Heart left ventricle (tissue), 16 donors: ENCODE data around the gene GRAMD4. TPM values are rescaled to one million over a fixed set of nuclear protein-coding genes. Genes with fewer than 3 reads are reported as not detected.
"Not testable (repeated sequence)": the region's sequence is repeated elsewhere in the genome, so short reads cannot be mapped to it uniquely, and the experiment has no call there.

Experiments used
- ATAC-seq, 4 donors: fragments of 200-7000 bp; cut with Tn5 transposase; one replicate each; pipeline ENCODE4 v1.9.1; 2020 to 2022; ENCODE audit warnings: moderate library complexity in 4 of 4, mild to moderate bottlenecking in 3 of 4, moderate number of reproducible peaks in 1 of 4
- DNase-seq, 5 donors: peaks; one replicate each; pipeline ENCODE4 v3.0.0-alpha.2; 2020
- H3K27ac ChIP-seq, 12 donors: fragments of 200-600 bp; sonication (generic) in 4 of 12; one replicate each; pipeline versions ENCODE4 v1.5.0 to v1.8.0; 2016 to 2022; ENCODE audit warnings: mild to moderate bottlenecking in 2 of 12
- H3K27me3 ChIP-seq, 9 donors: fragments of 200-600 bp; sonication (generic) in 2 of 9; one replicate each; pipeline versions ENCODE4 v1.5.1 to v1.8.0; 2016 to 2022; ENCODE audit warnings: mild to moderate bottlenecking in 3 of 9
- H3K36me3 ChIP-seq, 9 donors: fragments of 200-600 bp; sonication (generic) in 2 of 9; one replicate each; pipeline versions ENCODE4 v1.5.0 to v1.8.0; 2018 to 2022; ENCODE audit warnings: mild to moderate bottlenecking in 2 of 9
- H3K4me1 ChIP-seq, 12 donors: fragments of 200-600 bp; sonication (generic) in 4 of 12; one replicate each; pipeline versions ENCODE4 v1.5.0 to v1.8.0; 2016 to 2022; ENCODE audit warnings: mild to moderate bottlenecking in 3 of 12
- H3K4me3 ChIP-seq, 12 donors: fragments of 200-600 bp; sonication (generic) in 4 of 12; one replicate each; pipeline versions ENCODE4 v1.5.0 to v1.8.0; 2017 to 2022; ENCODE audit warnings: mild to moderate bottlenecking in 9 of 12, moderate library complexity in 4 of 12
- H3K9me3 ChIP-seq, 12 donors: fragments of 200-600 bp; sonication (generic) in 4 of 12; one replicate each; pipeline versions ENCODE4 v1.5.0 to v1.8.0; 2016 to 2022; ENCODE audit warnings: mild to moderate bottlenecking in 1 of 12
- POLR2A ChIP-seq, 2 donors: fragments of 450-650 bp; IDR thresholded peaks; one replicate each; pipeline ENCODE4 v1.6.1; 2017; ENCODE audit warnings: antibody characterized with exemption in 2 of 2, mild to moderate bottlenecking in 2 of 2, moderate library complexity in 2 of 2
- WGBS, 4 donors: extraction: QIAGEN DNeasy Blood & Tissue Kit in 2 of 4; methylation state at CpG; one replicate each; pipeline versions ENCODE4 v1.1.5 to v1.1.7; 2013 to 2018; 5-methylcytosine and 5-hydroxymethylcytosine counted together
- intact Hi-C, 10 donors: fragments of 100-400 bp; cut with DNase I; formaldehyde crosslinking; loops; one replicate each; pipeline versions ENCODE4 v1.11.1 to v1.14.2; 2022
- polyA plus RNA-seq, 2 donors: library from polyadenylated mRNA; stranded (reverse); fragments of 200-250 nt; gene quantifications; one replicate each; pipeline ENCODE4 v1.2.3, GENCODE V29; 2013
- total RNA-seq, 9 donors: library from RNA; depleted of rRNA in 2 of 9; stranded (reverse); fragments of >200 nt in 2 of 9; fragmentation: NEBNext Ultra II Directional in 3 of 9; extraction: Animal tissue kit (Norgen Biotek cat#: 25700) in 3 of 9; gene quantifications; one replicate each; pipeline versions ENCODE4 v1.1.0 to v1.2.4, GENCODE V29; 2016 to 2023
- TF ChIP-seq, protein P1 (sequence below), 12 donors: fragments of 200-600 bp; sonication (generic) in 4 of 12; IDR thresholded peaks; one replicate each; pipeline versions ENCODE4 v1.5.0 to v1.8.0; 2018 to 2022; ENCODE audit warnings: antibody characterized with exemption in 12 of 12, mild to moderate bottlenecking in 5 of 12
- donor health status: ischemic (EF 13 %, LVEDD 7.1; RV severe dilation, severe dysfunction).
- donor health status: healthy with polysubstance abuse.
- donor health status: DM: no; HTN: yes; CAD: no.
- donor health status: DM: no; HTN: no; CAD: no.
- donor health status: ischemic (EF 25% LVEDD 6.9; RV normal size, moderate dysfunction).
- donor health status: ischemic (EF 25% LVEDD 5.7; RV mildly dilated, moderate dysfunction).
- donor health status: healthy.
- donor health status: DM: yes; HTN: yes; CAD: no.
- donor health status: ischemic (EF 35%, LVEDD 5.7; RV mildly dilated, moderate dysfunction).
- donor health status: nonischemic (EF 11% LVEDD 7.7; RV severe dilation, severe dysfunction).
- donor health status: DM: yes; HTN: yes; CAD: no.
- donor health status: PGD.
- donor health status: ischemic (EF 29% LVEDD 5.4; RV normal size, mild dysfunction).
- donor health status: nonischemic (EF 23%, LVEDD 6.1; RV moderate dilation, normal function).

Gene GRAMD4
- total and polyA plus RNA-seq, 11 donors: 22.4 to 122 (median 63.1) TPM

DNA sequence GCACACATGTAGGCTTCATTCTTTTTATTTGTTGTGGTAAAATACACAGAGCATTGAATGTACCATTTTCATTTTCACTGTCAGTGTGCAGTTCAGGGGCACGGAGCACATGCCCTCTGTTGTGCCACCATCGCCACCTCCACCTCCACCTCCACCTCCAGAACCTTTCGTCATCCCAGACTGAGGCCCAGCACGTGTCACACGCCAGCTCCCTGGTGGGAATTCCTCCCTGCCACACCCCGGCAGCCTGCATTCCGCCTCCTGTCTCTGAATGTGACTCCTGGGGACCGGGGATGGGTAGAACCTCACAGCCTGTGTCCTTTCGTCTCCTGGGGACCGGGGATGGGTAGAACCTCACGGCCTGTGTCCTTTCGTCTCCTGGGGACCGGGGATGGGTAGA, 10.9 kb downstream of the GRAMD4 start:
- peaks cover 0 to 66% (median 10%) of the 10 kb centered on the region in 12 donors for H3K4me1 ChIP-seq
- DNase-seq (peak in 1 of 5 donors; percentile 23), ATAC-seq (no peak)

DNA sequence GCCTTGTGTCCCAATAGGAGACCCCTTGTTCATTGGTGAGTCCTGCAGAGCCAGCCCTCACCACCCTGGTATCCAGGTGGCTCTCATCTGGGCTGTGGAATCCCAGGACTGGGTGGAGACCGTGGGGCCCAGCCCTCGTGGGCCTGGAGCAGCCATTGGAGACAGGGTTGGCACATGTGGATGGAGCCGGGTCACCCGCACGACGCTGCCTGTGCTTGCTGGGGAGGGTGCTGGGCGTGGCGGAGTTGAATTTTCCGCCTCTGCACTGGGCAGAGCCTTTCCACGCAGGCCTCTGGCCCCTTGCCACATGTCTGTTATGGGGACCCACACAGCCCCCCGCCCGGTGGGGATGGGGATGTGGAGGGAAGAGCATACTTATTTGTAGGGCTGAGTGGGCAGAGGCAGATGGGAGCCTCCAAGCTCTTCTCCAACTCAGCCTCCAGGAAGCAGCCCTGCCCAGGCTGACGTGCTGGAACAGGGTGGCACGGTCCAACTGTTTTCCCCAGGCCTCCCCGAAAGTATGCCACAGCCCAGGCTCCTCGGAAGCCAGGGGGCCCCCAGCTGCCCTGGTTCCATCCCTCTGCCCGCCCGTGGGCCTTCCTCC, 12.6 kb downstream of the GRAMD4 start:
- H3K4me1 ChIP-seq: peaks cover 0 to 58% (median 13%) of the 10 kb centered on the region in 12 donors
- no peak overlapping the region for H3K4me3 ChIP-seq
- H3K27me3 ChIP-seq: no peaks in the 10 kb centered on the region
- peaks cover 0 to 18% (median 3%) of the 10 kb centered on the region in 9 donors for H3K36me3 ChIP-seq
- no peak overlapping the region for H3K27ac ChIP-seq
- TF ChIP-seq, protein P1, sequence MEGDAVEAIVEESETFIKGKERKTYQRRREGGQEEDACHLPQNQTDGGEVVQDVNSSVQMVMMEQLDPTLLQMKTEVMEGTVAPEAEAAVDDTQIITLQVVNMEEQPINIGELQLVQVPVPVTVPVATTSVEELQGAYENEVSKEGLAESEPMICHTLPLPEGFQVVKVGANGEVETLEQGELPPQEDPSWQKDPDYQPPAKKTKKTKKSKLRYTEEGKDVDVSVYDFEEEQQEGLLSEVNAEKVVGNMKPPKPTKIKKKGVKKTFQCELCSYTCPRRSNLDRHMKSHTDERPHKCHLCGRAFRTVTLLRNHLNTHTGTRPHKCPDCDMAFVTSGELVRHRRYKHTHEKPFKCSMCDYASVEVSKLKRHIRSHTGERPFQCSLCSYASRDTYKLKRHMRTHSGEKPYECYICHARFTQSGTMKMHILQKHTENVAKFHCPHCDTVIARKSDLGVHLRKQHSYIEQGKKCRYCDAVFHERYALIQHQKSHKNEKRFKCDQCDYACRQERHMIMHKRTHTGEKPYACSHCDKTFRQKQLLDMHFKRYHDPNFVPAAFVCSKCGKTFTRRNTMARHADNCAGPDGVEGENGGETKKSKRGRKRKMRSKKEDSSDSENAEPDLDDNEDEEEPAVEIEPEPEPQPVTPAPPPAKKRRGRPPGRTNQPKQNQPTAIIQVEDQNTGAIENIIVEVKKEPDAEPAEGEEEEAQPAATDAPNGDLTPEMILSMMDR (IDR thresholded peaks at IDR 0.05): no peak
- no peak for TF ChIP-seq POLR2A (IDR thresholded peaks at IDR 0.05)
- no peaks in the 10 kb centered on the region for H3K9me3 ChIP-seq
- 74 to 84% (median 82%) methylated on average over 16 to 18 of the region's 18 CpGs for WGBS, 4 donors
- peak in 1 of 4 donors; percentile 8 for ATAC-seq
- intact Hi-C loops: no loop called here
- DNase-seq: peak in 2 of 5 donors; percentile 31 to 54

More for the DNA sequence above, 10.9 kb downstream of the GRAMD4 start:
- no peaks in the 10 kb centered on the region for H3K27me3 ChIP-seq
- TF ChIP-seq, protein P1 (IDR thresholded peaks at IDR 0.05): no peak
- no peak for TF ChIP-seq POLR2A (IDR thresholded peaks at IDR 0.05)
- WGBS, 4 donors: 84 to 89% (median 87%) methylated on average over 11 to 13 of the region's 13 CpGs
- no peak overlapping the region for H3K27ac ChIP-seq
- intact Hi-C loops: no loop called here
- no peaks in the 10 kb centered on the region for H3K9me3 ChIP-seq
- H3K36me3 ChIP-seq: peaks cover 0 to 30% (median 10%) of the 10 kb centered on the region in 9 donors
- H3K4me3 ChIP-seq: no peak overlapping the region

DNA sequence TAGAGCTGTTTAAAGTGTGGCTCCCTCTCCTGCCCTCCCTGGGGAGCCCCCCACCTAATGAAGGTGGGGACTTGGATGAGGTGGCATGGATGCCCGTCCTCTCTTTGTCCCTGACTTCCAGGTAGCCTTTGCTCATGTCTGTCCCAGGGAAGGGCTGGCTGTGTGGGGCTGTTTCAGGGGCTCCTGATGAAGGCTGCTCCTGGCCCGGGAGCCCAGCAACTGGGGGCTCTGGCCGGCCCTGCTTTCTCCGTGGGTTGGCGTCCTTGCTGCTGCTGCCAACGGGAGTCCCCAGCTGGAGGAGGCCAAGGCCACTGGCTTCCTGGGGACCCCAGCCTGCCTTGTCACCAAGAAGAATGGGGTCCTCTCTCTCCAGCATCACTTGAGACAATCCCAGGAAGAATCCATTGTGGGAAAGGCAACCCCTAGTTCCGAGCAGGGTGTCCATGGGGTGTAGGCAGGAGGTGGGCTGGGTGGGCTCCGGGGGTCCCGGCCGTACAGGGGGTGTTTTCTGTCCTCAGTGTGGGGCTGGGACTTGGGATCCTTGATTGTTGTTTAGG, 13.2 kb downstream of the GRAMD4 start:
- 86 to 89% (median 86%) methylated on average over 5 to 10 of the region's 10 CpGs for WGBS, 4 donors
- H3K9me3 ChIP-seq: no peaks in the 10 kb centered on the region
- TF ChIP-seq, protein P1 (IDR thresholded peaks at IDR 0.05): no peak
- TF ChIP-seq POLR2A (IDR thresholded peaks at IDR 0.05): no peak
- peaks cover 0 to 63% (median 13%) of the 10 kb centered on the region in 12 donors for H3K4me1 ChIP-seq
- H3K27ac ChIP-seq: peak overlapping the region in 1 of 12 donors; percentile 43
- no peaks in the 10 kb centered on the region for H3K27me3 ChIP-seq
- no peak overlapping the region for H3K4me3 ChIP-seq
- intact Hi-C loops: no loop called here
- peaks cover 0 to 21% (median 2%) of the 10 kb centered on the region in 9 donors for H3K36me3 ChIP-seq
- ATAC-seq (no peak), DNase-seq (peak in 1 of 5 donors; percentile 42)

DNA sequence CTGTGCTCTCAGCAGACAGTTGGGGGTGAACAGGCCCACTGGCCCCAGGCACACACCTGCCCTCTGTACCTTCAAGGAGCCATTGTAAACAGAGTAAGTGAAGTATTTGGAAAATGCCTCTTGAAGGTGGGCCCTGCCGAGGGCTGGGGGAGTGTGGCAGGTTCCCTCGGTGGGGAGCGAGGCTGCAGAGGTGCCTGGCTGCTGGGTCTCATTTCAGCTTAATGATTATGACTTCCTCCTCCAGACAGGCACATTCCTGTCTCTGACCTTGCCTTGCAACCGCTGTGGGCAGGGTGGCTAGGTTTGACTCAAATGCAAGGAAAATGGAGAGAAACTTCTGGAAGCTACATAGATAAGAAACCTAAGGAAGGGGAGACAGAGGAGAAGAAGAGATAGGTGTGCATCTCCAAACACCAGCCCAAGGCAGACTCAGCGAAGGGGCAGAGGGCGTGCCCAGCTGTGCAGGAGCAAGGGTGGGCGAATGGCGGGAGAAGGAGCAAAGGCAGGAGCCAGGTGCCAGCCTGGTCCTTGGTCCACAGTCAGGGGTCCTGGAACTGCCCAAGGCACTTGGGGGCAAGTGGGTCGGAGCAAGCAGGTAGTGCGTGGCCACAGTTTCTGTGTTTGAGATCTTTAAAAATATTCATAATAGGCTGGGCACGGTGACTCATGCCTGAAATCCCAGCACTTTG, 14.0 kb downstream of the GRAMD4 start:
- H3K9me3 ChIP-seq: no peaks in the 10 kb centered on the region
- intact Hi-C loops: no loop called here
- ATAC-seq: no peak
- no peak for TF ChIP-seq POLR2A (IDR thresholded peaks at IDR 0.05)
- TF ChIP-seq, protein P1 (IDR thresholded peaks at IDR 0.05): no peak
- H3K36me3 ChIP-seq: peaks cover 0 to 17% (median 3%) of the 10 kb centered on the region in 9 donors
- peaks cover 0 to 67% (median 13%) of the 10 kb centered on the region in 12 donors for H3K4me1 ChIP-seq
- H3K27ac ChIP-seq: peak overlapping the region in 5 of 12 donors; percentile 24 to 69 (median 43)
- H3K27me3 ChIP-seq: no peaks in the 10 kb centered on the region
- WGBS, 4 donors: 82 to 88% (median 84%) methylated on average over 11 of the region's 11 CpGs
- DNase-seq: peak in 1 of 5 donors; percentile 20
- H3K4me3 ChIP-seq: no peak overlapping the region

DNA sequence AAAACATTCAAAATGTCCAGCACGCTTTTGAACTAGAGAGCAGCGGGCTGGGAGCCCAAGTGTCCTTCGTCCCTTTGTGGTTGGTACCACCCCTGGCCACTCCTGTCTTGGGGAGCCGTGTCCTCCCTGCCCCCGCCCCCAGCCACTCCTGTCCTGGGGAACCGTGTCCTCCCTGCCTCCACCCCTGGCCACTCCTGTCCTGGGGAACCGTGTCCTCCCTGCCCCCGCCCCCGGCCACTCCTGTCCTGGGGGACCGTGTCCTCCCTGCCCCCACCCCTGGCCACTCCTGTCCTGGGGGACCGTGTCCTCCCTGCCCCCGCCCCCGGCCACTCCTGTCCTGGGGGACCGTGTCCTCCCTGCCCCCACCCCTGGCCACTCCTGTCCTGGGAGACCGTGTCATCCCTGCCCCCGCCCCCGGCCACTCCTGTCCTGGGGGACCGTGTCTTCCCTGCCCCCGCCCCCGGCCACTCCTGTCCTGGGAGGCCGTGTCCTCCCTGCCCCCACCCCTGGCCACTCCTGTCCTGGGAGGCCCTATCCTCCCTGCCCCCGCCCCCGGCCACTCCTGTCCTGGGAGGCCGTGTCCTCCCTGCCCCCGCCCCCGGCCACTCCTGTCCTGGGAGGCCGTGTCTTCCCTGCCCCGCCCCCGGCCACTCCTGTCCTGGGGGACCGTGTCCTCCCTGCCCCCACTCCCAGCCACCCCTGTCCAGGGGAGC, 14.9 kb downstream of the GRAMD4 start:
- intact Hi-C loops, H3K27me3 ChIP-seq, H3K4me3 ChIP-seq, ATAC-seq, H3K9me3 ChIP-seq: not testable (repeated sequence)
- H3K27ac ChIP-seq: peak overlapping the region in 6 of 12 donors; percentile 24 to 72 (median 54)
- WGBS, 4 donors: 29 to 41% (median 31%) methylated on average over 8 to 28 of the region's 30 CpGs
- H3K4me1 ChIP-seq: peaks cover 0 to 71% (median 16%) of the 10 kb centered on the region in 12 donors
- H3K36me3 ChIP-seq: peaks cover 0 to 16% (median 3%) of the 10 kb centered on the region in 9 donors
- DNase-seq: peak in 3 of 5 donors; percentile 73 to 84 (median 74)
